Measurements from ENCODE around the gene ICE2.

DNA sequence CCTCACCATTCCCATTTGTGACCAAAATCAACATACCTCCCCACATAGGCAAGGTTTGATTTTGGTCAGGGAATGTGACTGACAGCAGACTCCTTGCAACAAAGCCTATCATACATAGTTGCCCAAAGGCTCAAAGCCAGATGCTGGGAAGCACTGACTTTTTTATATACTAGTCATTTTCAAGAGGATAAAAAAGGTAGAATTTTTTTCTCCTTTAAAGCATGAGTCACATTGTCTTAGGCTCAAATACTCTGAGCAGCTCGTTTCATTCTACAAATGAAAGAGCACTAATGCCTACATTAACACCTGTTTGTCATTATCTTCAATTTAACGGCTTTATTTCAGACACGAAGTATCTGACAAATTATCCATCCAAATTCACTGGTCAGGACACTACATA is 36.2 kb downstream of the ICE2 start:
- TF ChIP-seq, protein P1, sequence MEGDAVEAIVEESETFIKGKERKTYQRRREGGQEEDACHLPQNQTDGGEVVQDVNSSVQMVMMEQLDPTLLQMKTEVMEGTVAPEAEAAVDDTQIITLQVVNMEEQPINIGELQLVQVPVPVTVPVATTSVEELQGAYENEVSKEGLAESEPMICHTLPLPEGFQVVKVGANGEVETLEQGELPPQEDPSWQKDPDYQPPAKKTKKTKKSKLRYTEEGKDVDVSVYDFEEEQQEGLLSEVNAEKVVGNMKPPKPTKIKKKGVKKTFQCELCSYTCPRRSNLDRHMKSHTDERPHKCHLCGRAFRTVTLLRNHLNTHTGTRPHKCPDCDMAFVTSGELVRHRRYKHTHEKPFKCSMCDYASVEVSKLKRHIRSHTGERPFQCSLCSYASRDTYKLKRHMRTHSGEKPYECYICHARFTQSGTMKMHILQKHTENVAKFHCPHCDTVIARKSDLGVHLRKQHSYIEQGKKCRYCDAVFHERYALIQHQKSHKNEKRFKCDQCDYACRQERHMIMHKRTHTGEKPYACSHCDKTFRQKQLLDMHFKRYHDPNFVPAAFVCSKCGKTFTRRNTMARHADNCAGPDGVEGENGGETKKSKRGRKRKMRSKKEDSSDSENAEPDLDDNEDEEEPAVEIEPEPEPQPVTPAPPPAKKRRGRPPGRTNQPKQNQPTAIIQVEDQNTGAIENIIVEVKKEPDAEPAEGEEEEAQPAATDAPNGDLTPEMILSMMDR (IDR thresholded peaks at IDR 0.05 in 4 of 5, conservative IDR thresholded peaks at IDR 0.05 in 1 of 5) = no peak
- no peak for TF ChIP-seq POLR2A (IDR thresholded peaks at IDR 0.05)
